ENCODE data around the gene ZNF548. TPM values are rescaled to one million over a fixed set of nuclear protein-coding genes. Genes with fewer than 3 reads are reported as not detected.

Gene ZNF548
- total and polyA plus RNA-seq, 2 donors from 2014 or later, result 4.7 to 26.1 TPM

DNA sequence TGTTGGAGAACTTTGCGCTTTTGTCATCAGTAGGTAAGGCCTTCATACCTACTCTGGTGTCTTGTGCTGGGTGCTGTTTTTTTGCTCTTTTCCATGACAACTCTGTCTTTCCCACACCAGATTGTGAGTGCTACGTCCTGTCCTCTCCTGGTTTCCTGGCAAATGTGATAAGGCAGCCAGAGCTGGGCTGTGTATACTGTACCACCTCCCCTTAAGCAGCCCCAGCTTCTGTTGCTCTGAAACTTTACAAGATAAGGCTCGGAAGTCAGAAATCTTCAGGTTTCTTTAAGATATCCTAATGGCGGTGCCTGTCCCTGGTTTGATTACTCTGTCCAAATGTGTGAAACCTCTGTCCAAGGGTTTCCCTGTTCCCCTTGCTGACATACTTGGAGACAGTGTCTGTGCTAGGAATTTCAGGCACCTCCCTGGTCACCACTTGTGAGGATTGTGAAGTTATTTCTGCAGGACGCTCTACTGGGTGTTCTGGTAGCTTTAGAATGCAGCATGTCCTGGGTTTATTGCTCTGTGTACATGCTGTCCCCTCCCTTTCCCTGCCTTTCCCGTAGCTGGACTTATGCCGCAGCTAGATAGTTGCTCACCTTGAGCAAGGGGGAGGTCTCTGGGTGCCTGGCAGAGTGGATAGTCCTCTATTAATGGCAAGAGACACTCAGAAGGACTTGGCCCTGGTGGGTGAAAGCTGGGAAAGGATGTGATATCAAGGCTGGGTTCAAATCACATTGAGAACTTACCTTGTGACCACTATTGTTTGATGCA, 52.5 kb downstream of the ZNF548 start:
- Histone ChIP-seq H3K27ac (ENCODE audit: low read depth in 2 of 2, low read length in 2 of 2) (no peak overlapping the region), H3K4me3 (ENCODE audit: low read length in 3 of 3) (no peak overlapping the region), H3K9me3 (ENCODE audit: control insufficient read depth in 2 of 3, insufficient read depth in 1 of 3, low read length in 3 of 3) (peaks cover 0 to 37% (median 11%) of the 10 kb centered on the region in 3 donors), H3K36me3 (ENCODE audit: control insufficient read depth in 2 of 3, insufficient read depth in 3 of 3, low read length in 3 of 3) (peaks cover 12 to 26% (median 23%) of the 10 kb centered on the region in 3 donors), H3K4me1 (ENCODE audit: control insufficient read depth in 2 of 3, insufficient read depth in 2 of 3, low read depth in 1 of 3, low read length in 3 of 3) (no peaks in the 10 kb centered on the region), H3K9ac (ENCODE audit: low read length in 3 of 3) (no peak overlapping the region), H3K27me3 (ENCODE audit: control insufficient read depth, insufficient read depth, low read length) (no peaks in the 10 kb centered on the region)
- TF ChIP-seq, protein P1, sequence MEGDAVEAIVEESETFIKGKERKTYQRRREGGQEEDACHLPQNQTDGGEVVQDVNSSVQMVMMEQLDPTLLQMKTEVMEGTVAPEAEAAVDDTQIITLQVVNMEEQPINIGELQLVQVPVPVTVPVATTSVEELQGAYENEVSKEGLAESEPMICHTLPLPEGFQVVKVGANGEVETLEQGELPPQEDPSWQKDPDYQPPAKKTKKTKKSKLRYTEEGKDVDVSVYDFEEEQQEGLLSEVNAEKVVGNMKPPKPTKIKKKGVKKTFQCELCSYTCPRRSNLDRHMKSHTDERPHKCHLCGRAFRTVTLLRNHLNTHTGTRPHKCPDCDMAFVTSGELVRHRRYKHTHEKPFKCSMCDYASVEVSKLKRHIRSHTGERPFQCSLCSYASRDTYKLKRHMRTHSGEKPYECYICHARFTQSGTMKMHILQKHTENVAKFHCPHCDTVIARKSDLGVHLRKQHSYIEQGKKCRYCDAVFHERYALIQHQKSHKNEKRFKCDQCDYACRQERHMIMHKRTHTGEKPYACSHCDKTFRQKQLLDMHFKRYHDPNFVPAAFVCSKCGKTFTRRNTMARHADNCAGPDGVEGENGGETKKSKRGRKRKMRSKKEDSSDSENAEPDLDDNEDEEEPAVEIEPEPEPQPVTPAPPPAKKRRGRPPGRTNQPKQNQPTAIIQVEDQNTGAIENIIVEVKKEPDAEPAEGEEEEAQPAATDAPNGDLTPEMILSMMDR (IDR thresholded peaks at IDR 0.05; ENCODE audit: borderline replicate concordance, extremely low read depth, insufficient read depth), result no peak
- intact Hi-C loops (cut with DNase I), result no loop called here
- DNase-seq, result no peak
- FAIRE-seq, result no peak

DNA sequence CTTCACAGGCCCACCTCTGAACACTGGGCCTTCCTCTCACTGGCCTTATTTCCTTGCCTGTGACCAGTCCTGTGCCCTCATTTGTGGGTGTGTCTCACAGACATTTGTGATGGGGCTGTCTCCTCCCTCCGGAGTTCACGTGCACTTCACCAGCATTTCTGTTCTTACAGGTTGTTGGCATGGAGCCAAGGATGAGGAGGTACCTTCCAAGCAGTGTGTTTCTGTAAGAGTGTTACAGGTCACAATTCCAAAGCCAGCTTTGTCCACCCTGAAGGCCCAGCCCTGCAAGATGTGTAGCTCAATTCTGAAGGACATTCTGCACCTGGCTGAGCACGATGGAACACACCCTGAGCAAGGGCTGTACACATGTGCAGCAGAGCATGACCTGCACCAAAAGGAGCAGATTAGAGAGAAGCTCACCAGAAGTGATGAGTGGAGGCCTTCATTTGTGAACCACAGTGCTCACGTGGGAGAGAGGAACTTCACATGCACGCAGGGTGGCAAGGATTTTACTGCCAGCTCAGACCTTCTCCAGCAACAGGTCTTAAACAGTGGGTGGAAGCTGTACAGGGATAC, 53.6 kb downstream of the ZNF548 start:
- no peak for FAIRE-seq
- Histone ChIP-seq H3K27ac (ENCODE audit: low read depth in 2 of 2, low read length in 2 of 2) (no peak overlapping the region), H3K4me1 (ENCODE audit: control insufficient read depth in 2 of 3, insufficient read depth in 2 of 3, low read depth in 1 of 3, low read length in 3 of 3) (no peaks in the 10 kb centered on the region), H3K36me3 (ENCODE audit: control insufficient read depth in 2 of 3, insufficient read depth in 3 of 3, low read length in 3 of 3) (peaks cover 10 to 26% (median 22%) of the 10 kb centered on the region in 3 donors), H3K9me3 (ENCODE audit: control insufficient read depth in 2 of 3, insufficient read depth in 1 of 3, low read length in 3 of 3) (peaks cover 0 to 37% (median 9%) of the 10 kb centered on the region in 3 donors), H3K27me3 (ENCODE audit: control insufficient read depth, insufficient read depth, low read length) (no peaks in the 10 kb centered on the region), H3K4me3 (ENCODE audit: low read length in 3 of 3) (no peak overlapping the region), H3K9ac (ENCODE audit: low read length in 3 of 3) (no peak overlapping the region)
- TF ChIP-seq, protein P1 (IDR thresholded peaks at IDR 0.05; ENCODE audit: borderline replicate concordance, extremely low read depth, insufficient read depth), result no peak
- intact Hi-C loops (cut with DNase I), result no loop called here
- DNase-seq, result no peak

DNA sequence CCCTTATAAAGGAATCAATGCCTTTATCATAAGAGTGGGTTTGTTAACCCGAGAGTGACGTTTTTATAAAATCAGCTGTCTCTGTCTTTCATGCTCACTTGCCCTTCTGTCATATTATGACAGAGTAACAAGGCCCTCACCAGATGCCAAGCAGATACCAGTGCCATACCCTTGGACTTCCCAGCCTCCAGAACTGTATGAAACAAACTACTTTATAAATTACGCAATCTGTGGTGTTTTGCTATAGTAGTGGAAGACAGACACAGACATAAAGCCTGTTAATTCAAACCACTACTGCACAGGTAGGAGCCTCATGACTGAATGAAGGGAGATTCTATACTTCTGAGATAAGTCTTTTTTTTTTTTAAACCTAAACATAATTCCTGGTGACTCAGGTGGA, 62.7 kb downstream of the ZNF548 start:
- FAIRE-seq (no peak), DNase-seq (no peak)
- H3K4me3 ChIP-seq (ENCODE audit: low read length in 3 of 3), result no peak overlapping the region
- no peaks in the 10 kb centered on the region for H3K4me1 ChIP-seq (ENCODE audit: control insufficient read depth in 2 of 3, insufficient read depth in 2 of 3, low read depth in 1 of 3, low read length in 3 of 3)
- peaks cover 0 to 20% (median 4%) of the 10 kb centered on the region in 3 donors for H3K9me3 ChIP-seq (ENCODE audit: control insufficient read depth in 2 of 3, insufficient read depth in 1 of 3, low read length in 3 of 3)
- H3K9ac ChIP-seq (ENCODE audit: low read length in 3 of 3), result no peak overlapping the region
- intact Hi-C loops (cut with DNase I), result no loop called here
- TF ChIP-seq, protein P1 (IDR thresholded peaks at IDR 0.05; ENCODE audit: borderline replicate concordance, extremely low read depth, insufficient read depth), result no peak
- H3K27ac ChIP-seq (ENCODE audit: low read depth in 2 of 2, low read length in 2 of 2), result no peak overlapping the region
- H3K36me3 ChIP-seq (ENCODE audit: control insufficient read depth in 2 of 3, insufficient read depth in 3 of 3, low read length in 3 of 3), result peaks cover 0 to 2% (median 0%) of the 10 kb centered on the region in 3 donors
- H3K27me3 ChIP-seq (ENCODE audit: control insufficient read depth, insufficient read depth, low read length), result no peaks in the 10 kb centered on the region

Other genes starting within 250 kb of the ZNF548 start
- not detected for gene ZIM3, start 244.7 kb upstream of the ZNF548 start, total RNA-seq
- not detected for gene ZIM3, start 244.7 kb upstream of the ZNF548 start, polyA plus RNA-seq (ENCODE audit: insufficient read depth, low read depth, low replicate concordance)
- gene DUXA, start 222.4 kb upstream of the ZNF548 start, total RNA-seq, result not detected
- not detected for gene DUXA, start 222.4 kb upstream of the ZNF548 start, polyA plus RNA-seq (ENCODE audit: insufficient read depth, low read depth, low replicate concordance)
- gene ZNF264, start 198.4 kb upstream of the ZNF548 start, total RNA-seq, result 52.3 TPM
- 4.0 TPM for gene ZNF264, start 198.4 kb upstream of the ZNF548 start, polyA plus RNA-seq (ENCODE audit: insufficient read depth, low read depth, low replicate concordance)
- 1.0 TPM for gene AURKC, start 158.8 kb upstream of the ZNF548 start, total RNA-seq
- gene AURKC, start 158.8 kb upstream of the ZNF548 start, polyA plus RNA-seq (ENCODE audit: insufficient read depth, low read depth, low replicate concordance), result 0.92 TPM
- 17.3 TPM for gene ZNF805, start 149.2 kb upstream of the ZNF548 start, total RNA-seq
- gene ZNF805, start 149.2 kb upstream of the ZNF548 start, polyA plus RNA-seq (ENCODE audit: insufficient read depth, low read depth, low replicate concordance), result 0.82 TPM
- gene ZNF460, start 109.4 kb upstream of the ZNF548 start, total RNA-seq, result 81.3 TPM
- 0.62 TPM for gene ZNF460, start 109.4 kb upstream of the ZNF548 start, polyA plus RNA-seq (ENCODE audit: insufficient read depth, low read depth, low replicate concordance)
- gene ZNF543, start 69.4 kb upstream of the ZNF548 start, total RNA-seq, result 10.2 TPM
- 1.3 TPM for gene ZNF543, start 69.4 kb upstream of the ZNF548 start, polyA plus RNA-seq (ENCODE audit: insufficient read depth, low read depth, low replicate concordance)
- 13.8 TPM for gene ZNF304, start 38.6 kb upstream of the ZNF548 start, total RNA-seq
- 3.3 TPM for gene ZNF304, start 38.6 kb upstream of the ZNF548 start, polyA plus RNA-seq (ENCODE audit: insufficient read depth, low read depth, low replicate concordance)
- 9.4 TPM for gene TRAPPC2B, start 26.3 kb upstream of the ZNF548 start, total RNA-seq
- gene TRAPPC2B, start 26.3 kb upstream of the ZNF548 start, polyA plus RNA-seq (ENCODE audit: insufficient read depth, low read depth, low replicate concordance), result 22.0 TPM
- 4.1 TPM for gene ZNF547, start 26.3 kb upstream of the ZNF548 start, total RNA-seq
- gene ZNF547, start 26.3 kb upstream of the ZNF548 start, polyA plus RNA-seq (ENCODE audit: insufficient read depth, low read depth, low replicate concordance), result 1.3 TPM
- 17.7 TPM for gene ZNF17, start 21.3 kb downstream of the ZNF548 start, total RNA-seq
- 3.6 TPM for gene ZNF17, start 21.3 kb downstream of the ZNF548 start, polyA plus RNA-seq (ENCODE audit: insufficient read depth, low read depth, low replicate concordance)
- 14.2 TPM for gene ZNF749, start 45.5 kb downstream of the ZNF548 start, total RNA-seq
- gene ZNF749, start 45.5 kb downstream of the ZNF548 start, polyA plus RNA-seq (ENCODE audit: insufficient read depth, low read depth, low replicate concordance), result 9.9 TPM
- gene VN1R1, start 67.3 kb downstream of the ZNF548 start, total RNA-seq, result 1.7 TPM
- 0.41 TPM for gene VN1R1, start 67.3 kb downstream of the ZNF548 start, polyA plus RNA-seq (ENCODE audit: insufficient read depth, low read depth, low replicate concordance)
- 20.0 TPM for gene ZNF772, start 87.7 kb downstream of the ZNF548 start, total RNA-seq
- 3.1 TPM for gene ZNF772, start 87.7 kb downstream of the ZNF548 start, polyA plus RNA-seq (ENCODE audit: insufficient read depth, low read depth, low replicate concordance)
- gene ZNF419, start 97.9 kb downstream of the ZNF548 start, total RNA-seq, result 15.4 TPM
- 5.7 TPM for gene ZNF419, start 97.9 kb downstream of the ZNF548 start, polyA plus RNA-seq (ENCODE audit: insufficient read depth, low read depth, low replicate concordance)
- 12.1 TPM for gene ZNF773, start 110.1 kb downstream of the ZNF548 start, total RNA-seq
- gene ZNF773, start 110.1 kb downstream of the ZNF548 start, polyA plus RNA-seq (ENCODE audit: insufficient read depth, low read depth, low replicate concordance), result 3.4 TPM
- gene ZNF549, start 137.5 kb downstream of the ZNF548 start, total RNA-seq, result 8.7 TPM
- gene ZNF549, start 137.5 kb downstream of the ZNF548 start, polyA plus RNA-seq (ENCODE audit: insufficient read depth, low read depth, low replicate concordance), result 2.4 TPM
- 15.1 TPM for gene ZNF550, start 170.0 kb downstream of the ZNF548 start, total RNA-seq
- 2.5 TPM for gene ZNF550, start 170.0 kb downstream of the ZNF548 start, polyA plus RNA-seq (ENCODE audit: insufficient read depth, low read depth, low replicate concordance)
- gene ZNF416, start 189.1 kb downstream of the ZNF548 start, total RNA-seq, result 8.0 TPM
- 3.5 TPM for gene ZNF416, start 189.1 kb downstream of the ZNF548 start, polyA plus RNA-seq (ENCODE audit: insufficient read depth, low read depth, low replicate concordance)
- 9.3 TPM for gene ZIK1, start 194.3 kb downstream of the ZNF548 start, total RNA-seq
- gene ZIK1, start 194.3 kb downstream of the ZNF548 start, polyA plus RNA-seq (ENCODE audit: insufficient read depth, low read depth, low replicate concordance), result 3.1 TPM
- gene ZNF530, start 210.0 kb downstream of the ZNF548 start, total RNA-seq, result 3.5 TPM
- 1.1 TPM for gene ZNF530, start 210.0 kb downstream of the ZNF548 start, polyA plus RNA-seq (ENCODE audit: insufficient read depth, low read depth, low replicate concordance)
- gene ZNF134, start 224.4 kb downstream of the ZNF548 start, total RNA-seq, result 25.4 TPM
- 5.8 TPM for gene ZNF134, start 224.4 kb downstream of the ZNF548 start, polyA plus RNA-seq (ENCODE audit: insufficient read depth, low read depth, low replicate concordance)
- gene ZNF211, start 243.3 kb downstream of the ZNF548 start, total RNA-seq, result 19.6 TPM
- gene ZNF211, start 243.3 kb downstream of the ZNF548 start, polyA plus RNA-seq (ENCODE audit: insufficient read depth, low read depth, low replicate concordance), result 9.1 TPM